ENCODE measurements around the gene NAA40. TPM values are rescaled to one million over a fixed set of nuclear protein-coding genes. Genes with fewer than 3 reads are reported as not detected.

Gene NAA40
- total and polyA plus RNA-seq, 2 of the 13 experiments (the other 11 are each of a cell fraction or from before 2014, with no cell fraction given) = 11.1 to 17.9 TPM

DNA sequence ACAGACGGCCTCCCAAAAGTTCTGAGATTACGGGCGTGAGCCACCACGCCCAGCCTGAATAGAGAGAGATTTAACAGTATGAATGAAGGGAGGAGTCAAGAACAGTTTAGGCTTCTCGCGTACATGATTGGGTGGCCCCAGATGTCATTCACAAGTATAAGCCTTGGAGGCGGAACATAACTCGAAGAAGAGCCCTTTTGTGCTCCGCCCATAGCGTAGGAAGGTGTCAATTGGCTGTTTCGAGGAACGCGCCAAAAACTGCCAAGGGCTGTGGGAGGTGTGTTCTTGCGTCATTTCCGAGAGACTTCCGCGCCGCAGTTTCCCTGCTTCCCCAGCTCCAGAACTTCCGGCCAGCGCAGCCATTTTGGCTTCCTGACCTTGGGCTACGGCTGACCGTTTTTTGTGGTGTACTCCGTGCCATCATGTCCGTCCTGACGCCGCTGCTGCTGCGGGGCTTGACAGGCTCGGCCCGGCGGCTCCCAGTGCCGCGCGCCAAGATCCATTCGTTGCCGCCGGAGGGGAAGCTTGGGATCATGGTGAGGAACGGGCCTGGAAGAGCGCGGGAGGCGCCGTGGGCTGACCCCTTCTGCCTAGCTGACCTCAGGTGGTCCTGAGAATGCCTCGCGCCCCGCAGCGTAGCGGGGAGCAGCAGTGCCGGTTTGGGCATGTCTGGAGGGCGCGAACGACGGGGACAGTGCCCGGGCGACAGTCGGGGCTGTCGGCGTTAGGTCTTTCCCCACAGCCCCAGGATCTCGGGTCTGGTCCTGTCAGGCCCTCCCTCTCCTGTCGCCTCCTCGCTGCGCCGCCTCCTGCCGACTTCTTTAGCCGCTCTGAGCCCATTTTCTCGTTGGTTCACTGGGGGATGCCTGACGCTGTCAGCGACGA, 35.7 kb downstream of the NAA40 start, which contains the start of gene COX8A (continued):
- TF ChIP-seq LRRFIP1 (CRISPR knock-in tag; conservative IDR thresholded peaks at IDR 0.05) (no peak), MEIS2 (CRISPR knock-in tag; IDR thresholded peaks at IDR 0.05) (peak; percentile 25; the same call in 1 of the 2 replicates), HDAC2 (CRISPR knock-in tag; IDR thresholded peaks at IDR 0.05) (peak; percentile 48), ZNF468 (CRISPR knock-in tag; IDR thresholded peaks at IDR 0.05) (no peak), ZNF556 (CRISPR knock-in tag; IDR thresholded peaks at IDR 0.05; ENCODE audit: borderline replicate concordance) (no peak; the same call in 1 of the 2 replicates), NR3C1 (CRISPR knock-in tag; IDR thresholded peaks at IDR 0.05) (no peak), ZNF367 (CRISPR knock-in tag; IDR thresholded peaks at IDR 0.05; ENCODE audit: borderline replicate concordance) (no peak), HNF1A (IDR thresholded peaks at IDR 0.05; ENCODE audit: low read depth) (no peak), HNF1A (CRISPR knock-in tag; IDR thresholded peaks at IDR 0.05; ENCODE audit: borderline replicate concordance) (peak; percentile 27; the same call in 1 of the 2 replicates), BRCA1 (CRISPR knock-in tag; IDR thresholded peaks at IDR 0.05) (peak; percentile 77; the same call in 1 of the 2 replicates), PITX1 (CRISPR knock-in tag; IDR thresholded peaks at IDR 0.05) (peak; percentile 82), TFDP1 (CRISPR knock-in tag; IDR thresholded peaks at IDR 0.05; ENCODE audit: borderline replicate concordance) (peak; percentile 98), ZNF546 (CRISPR knock-in tag; conservative IDR thresholded peaks at IDR 0.05) (no peak), SNRNP70 (IDR thresholded peaks at IDR 0.05; ENCODE audit: low read depth, low read length) (no peak), ZNF567 (CRISPR knock-in tag; IDR thresholded peaks at IDR 0.05; ENCODE audit: borderline replicate concordance) (peak; percentile 61; the same call in 1 of the 2 replicates), ZNF317 (CRISPR knock-in tag; IDR thresholded peaks at IDR 0.05) (0 out of 2 replicates have a peak, but pooled peaks have one; percentile 45)
- TF ChIP-seq, protein P1, sequence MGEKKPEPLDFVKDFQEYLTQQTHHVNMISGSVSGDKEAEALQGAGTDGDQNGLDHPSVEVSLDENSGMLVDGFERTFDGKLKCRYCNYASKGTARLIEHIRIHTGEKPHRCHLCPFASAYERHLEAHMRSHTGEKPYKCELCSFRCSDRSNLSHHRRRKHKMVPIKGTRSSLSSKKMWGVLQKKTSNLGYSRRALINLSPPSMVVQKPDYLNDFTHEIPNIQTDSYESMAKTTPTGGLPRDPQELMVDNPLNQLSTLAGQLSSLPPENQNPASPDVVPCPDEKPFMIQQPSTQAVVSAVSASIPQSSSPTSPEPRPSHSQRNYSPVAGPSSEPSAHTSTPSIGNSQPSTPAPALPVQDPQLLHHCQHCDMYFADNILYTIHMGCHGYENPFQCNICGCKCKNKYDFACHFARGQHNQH (CRISPR knock-in tag; IDR thresholded peaks at IDR 0.05) = peak; percentile 74; the same call in 1 of the 2 replicates
- TF ChIP-seq, protein P2, sequence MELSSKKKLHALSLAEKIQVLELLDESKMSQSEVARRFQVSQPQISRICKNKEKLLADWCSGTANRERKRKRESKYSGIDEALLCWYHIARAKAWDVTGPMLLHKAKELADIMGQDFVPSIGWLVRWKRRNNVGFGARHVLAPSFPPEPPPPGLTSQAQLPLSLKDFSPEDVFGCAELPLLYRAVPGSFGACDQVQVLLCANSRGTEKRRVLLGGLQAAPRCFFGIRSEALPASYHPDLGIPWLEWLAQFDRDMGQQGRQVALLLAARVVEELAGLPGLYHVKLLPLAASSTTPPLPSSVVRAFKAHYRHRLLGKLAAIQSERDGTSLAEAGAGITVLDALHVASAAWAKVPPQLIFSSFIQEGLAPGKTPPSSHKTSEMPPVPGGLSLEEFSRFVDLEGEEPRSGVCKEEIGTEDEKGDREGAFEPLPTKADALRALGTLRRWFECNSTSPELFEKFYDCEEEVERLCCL (CRISPR knock-in tag; IDR thresholded peaks at IDR 0.05; ENCODE audit: borderline replicate concordance) = no peak
